ENCODE results near the gene SIN3B. TPM values are rescaled to one million over a fixed set of nuclear protein-coding genes. Genes with fewer than 3 reads are reported as not detected.

Gene SIN3B
- total and polyA plus RNA-seq, 2 experiments from 2014 or later: 14.9 to 18.7 TPM

DNA sequence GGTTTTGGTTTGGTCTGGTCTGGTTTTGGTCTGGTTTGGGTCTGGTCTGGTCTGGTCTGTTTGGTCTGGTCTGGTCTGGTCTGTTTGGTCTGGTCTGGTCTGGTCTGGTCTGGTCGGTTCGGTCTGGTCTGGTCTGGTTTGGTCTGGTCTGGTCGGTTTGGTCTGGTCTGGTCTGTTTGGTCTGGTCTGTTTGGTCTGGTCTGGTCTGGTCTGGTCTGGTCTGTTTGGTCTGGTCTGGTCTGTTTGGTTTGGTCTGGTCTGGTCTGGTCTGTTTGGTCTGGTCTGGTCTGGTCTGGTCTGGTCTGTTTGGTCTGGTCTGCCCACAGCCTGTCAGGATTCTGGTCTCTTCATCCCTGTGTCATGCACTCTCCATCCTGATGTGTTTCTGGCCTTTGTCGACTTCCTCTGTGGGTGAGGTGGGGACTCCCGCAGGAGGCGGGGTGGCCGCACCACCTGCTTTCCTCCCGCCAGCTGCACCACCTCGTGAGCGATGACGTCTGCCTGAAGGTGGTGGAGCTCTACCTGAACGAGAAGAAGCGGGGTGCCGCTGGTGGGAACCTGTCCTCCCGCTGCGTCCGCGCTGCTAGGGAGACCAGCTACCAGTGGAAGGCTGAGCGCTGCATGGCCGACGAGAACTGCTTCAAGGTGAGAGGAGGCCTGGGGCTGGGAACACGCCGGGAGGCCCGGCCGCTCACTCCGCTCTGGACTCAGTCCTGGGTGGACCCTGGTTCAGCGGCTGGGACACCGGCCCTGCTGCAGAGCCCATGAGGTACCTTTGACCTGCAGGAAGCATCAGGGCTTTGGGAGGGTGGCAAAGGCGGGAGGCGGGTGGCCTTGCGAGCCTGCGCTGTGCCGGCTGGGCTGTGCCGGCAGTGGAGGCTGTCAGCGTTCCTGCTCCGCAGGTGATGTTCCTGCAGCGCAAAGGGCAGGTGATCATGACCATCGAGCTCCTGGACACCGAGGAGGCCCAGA is 46.7 kb downstream of the SIN3B start:
- DNase-seq: no peak
- no peaks in the 10 kb centered on the region for H3K9me2 ChIP-seq (ENCODE audit: insufficient read depth)
- no peak overlapping the region for H2AFZ ChIP-seq
- H3F3A ChIP-seq (ENCODE audit: insufficient read depth): no peaks in the 10 kb centered on the region
- in situ Hi-C loops (cut with MboI): no loop called here
- no peaks in the 10 kb centered on the region for H3K4me1 ChIP-seq (ENCODE audit: insufficient read depth)
- TF ChIP-seq EZH2 (IDR thresholded peaks at IDR 0.05; ENCODE audit: insufficient read depth, poor library complexity, severe bottlenecking) (no peak), EZH2phosphoT487 (IDR thresholded peaks at IDR 0.05; ENCODE audit: insufficient read depth, low read depth) (no peak)
- H3K9ac ChIP-seq: no peak overlapping the region
- no peaks in the 10 kb centered on the region for H4K20me1 ChIP-seq (ENCODE audit: insufficient read depth)
- no peak overlapping the region for H3K4me3 ChIP-seq
- H3K4me2 ChIP-seq (ENCODE audit: unreplicated experiment): no peak overlapping the region
- WGBS, 2 experiments (ENCODE audit: low coverage in 1 of 2, low lambda C conversion rate in 2 of 2, missing lambda C conversion rate in 2 of 2): 94 to 95% methylated on average over 35 to 39 of the region's 39 CpGs
- no peaks in the 10 kb centered on the region for H3K9me3 ChIP-seq (ENCODE audit: low read depth)
- H3K27me3 ChIP-seq (replicated peaks; ENCODE audit: insufficient read depth): no peaks in the 10 kb centered on the region
- H3K79me2 ChIP-seq (ENCODE audit: insufficient read depth): peaks cover 24% of the 10 kb centered on the region
- peaks cover 4% of the 10 kb centered on the region for H3K36me3 ChIP-seq (ENCODE audit: low read depth)
- no peak overlapping the region for H3K27ac ChIP-seq

DNA sequence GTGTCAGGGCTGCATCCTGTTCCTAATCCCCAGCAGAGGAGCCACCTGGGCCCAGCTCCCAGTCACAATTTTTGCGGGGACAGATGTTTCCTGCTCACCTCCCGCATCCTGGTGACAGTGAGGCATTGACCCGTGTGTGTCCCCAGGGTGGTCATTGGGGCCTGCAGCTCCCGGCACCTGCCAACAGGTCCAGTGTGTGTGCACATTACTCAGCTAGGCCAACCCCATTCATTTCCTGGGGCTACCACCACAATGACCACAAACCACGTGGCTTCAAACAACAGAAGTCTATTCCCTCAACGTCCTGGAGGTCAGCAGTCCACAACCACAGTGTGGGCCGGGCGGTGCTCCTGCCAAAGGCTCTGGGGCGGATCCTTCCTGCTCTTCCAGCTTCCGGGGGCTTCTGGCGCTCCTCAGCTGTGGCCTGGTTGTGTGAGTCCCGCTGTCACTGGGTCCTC is 47.7 kb downstream of the SIN3B start:
- no peaks in the 10 kb centered on the region for H3K9me3 ChIP-seq (ENCODE audit: low read depth)
- no peaks in the 10 kb centered on the region for H3K27me3 ChIP-seq (replicated peaks; ENCODE audit: insufficient read depth)
- H3K79me2 ChIP-seq (ENCODE audit: insufficient read depth): peaks cover 24% of the 10 kb centered on the region
- H3K9ac ChIP-seq: no peak overlapping the region
- no peaks in the 10 kb centered on the region for H3F3A ChIP-seq (ENCODE audit: insufficient read depth)
- in situ Hi-C loops (cut with MboI): no loop called here
- H4K20me1 ChIP-seq (ENCODE audit: insufficient read depth): no peaks in the 10 kb centered on the region
- no peak overlapping the region for H3K4me3 ChIP-seq
- H2AFZ ChIP-seq: no peak overlapping the region
- no peaks in the 10 kb centered on the region; the same call in 1 of the 2 replicates for H3K36me3 ChIP-seq (ENCODE audit: low read depth)
- no peak for DNase-seq
- no peak overlapping the region for H3K4me2 ChIP-seq (ENCODE audit: unreplicated experiment)
- no peak for TF ChIP-seq EZH2phosphoT487 (IDR thresholded peaks at IDR 0.05; ENCODE audit: insufficient read depth, low read depth)
- no peak for TF ChIP-seq EZH2 (IDR thresholded peaks at IDR 0.05; ENCODE audit: insufficient read depth, poor library complexity, severe bottlenecking)
- WGBS, 2 experiments (ENCODE audit: low coverage in 1 of 2, low lambda C conversion rate in 2 of 2, missing lambda C conversion rate in 2 of 2): 88 to 89% methylated on average over 12 of the region's 12 CpGs
- H3K27ac ChIP-seq: no peak overlapping the region
- no peaks in the 10 kb centered on the region for H3K9me2 ChIP-seq (ENCODE audit: insufficient read depth)
- no peaks in the 10 kb centered on the region for H3K4me1 ChIP-seq (ENCODE audit: insufficient read depth)

DNA sequence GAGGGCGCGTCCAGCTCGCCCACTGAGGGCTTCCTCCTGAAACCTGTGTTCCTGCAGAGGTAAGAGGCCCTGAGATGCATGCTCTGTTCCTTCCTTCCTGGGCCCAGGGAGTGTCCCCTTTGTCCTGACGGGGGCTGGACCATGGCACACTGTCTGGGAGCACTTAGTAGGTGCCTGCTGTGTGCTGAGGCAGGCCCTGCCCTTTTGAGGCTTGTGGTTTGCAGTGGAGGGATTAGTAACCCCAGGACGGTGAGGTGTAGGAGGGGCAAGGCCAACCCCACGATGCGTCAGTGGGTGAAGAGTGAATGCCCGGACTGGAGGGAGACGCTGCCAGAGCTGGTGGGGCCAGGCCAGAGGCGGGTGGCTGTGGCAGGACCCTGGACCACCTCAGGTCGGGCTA is 48.4 kb downstream of the SIN3B start:
- no peaks in the 10 kb centered on the region; the same call in 1 of the 2 replicates for H3K36me3 ChIP-seq (ENCODE audit: low read depth)
- H3K27me3 ChIP-seq (replicated peaks; ENCODE audit: insufficient read depth): no peaks in the 10 kb centered on the region
- H3K4me2 ChIP-seq (ENCODE audit: unreplicated experiment): no peak overlapping the region
- H3K4me3 ChIP-seq: no peak overlapping the region
- no peak for DNase-seq
- WGBS, 2 experiments (ENCODE audit: low coverage in 1 of 2, low lambda C conversion rate in 2 of 2, missing lambda C conversion rate in 2 of 2): 89 to 90% methylated on average over 10 to 11 of the region's 11 CpGs
- no peaks in the 10 kb centered on the region for H4K20me1 ChIP-seq (ENCODE audit: insufficient read depth)
- TF ChIP-seq EZH2phosphoT487 (IDR thresholded peaks at IDR 0.05; ENCODE audit: insufficient read depth, low read depth): no peak
- no peak overlapping the region for H3K27ac ChIP-seq
- H3K9me2 ChIP-seq (ENCODE audit: insufficient read depth): no peaks in the 10 kb centered on the region
- H3F3A ChIP-seq (ENCODE audit: insufficient read depth): no peaks in the 10 kb centered on the region
- H3K9me3 ChIP-seq (ENCODE audit: low read depth): no peaks in the 10 kb centered on the region
- no peak overlapping the region for H2AFZ ChIP-seq
- in situ Hi-C loops (cut with MboI): no loop called here
- peaks cover 24% of the 10 kb centered on the region for H3K79me2 ChIP-seq (ENCODE audit: insufficient read depth)
- H3K9ac ChIP-seq: no peak overlapping the region
- H3K4me1 ChIP-seq (ENCODE audit: insufficient read depth): no peaks in the 10 kb centered on the region

DNA sequence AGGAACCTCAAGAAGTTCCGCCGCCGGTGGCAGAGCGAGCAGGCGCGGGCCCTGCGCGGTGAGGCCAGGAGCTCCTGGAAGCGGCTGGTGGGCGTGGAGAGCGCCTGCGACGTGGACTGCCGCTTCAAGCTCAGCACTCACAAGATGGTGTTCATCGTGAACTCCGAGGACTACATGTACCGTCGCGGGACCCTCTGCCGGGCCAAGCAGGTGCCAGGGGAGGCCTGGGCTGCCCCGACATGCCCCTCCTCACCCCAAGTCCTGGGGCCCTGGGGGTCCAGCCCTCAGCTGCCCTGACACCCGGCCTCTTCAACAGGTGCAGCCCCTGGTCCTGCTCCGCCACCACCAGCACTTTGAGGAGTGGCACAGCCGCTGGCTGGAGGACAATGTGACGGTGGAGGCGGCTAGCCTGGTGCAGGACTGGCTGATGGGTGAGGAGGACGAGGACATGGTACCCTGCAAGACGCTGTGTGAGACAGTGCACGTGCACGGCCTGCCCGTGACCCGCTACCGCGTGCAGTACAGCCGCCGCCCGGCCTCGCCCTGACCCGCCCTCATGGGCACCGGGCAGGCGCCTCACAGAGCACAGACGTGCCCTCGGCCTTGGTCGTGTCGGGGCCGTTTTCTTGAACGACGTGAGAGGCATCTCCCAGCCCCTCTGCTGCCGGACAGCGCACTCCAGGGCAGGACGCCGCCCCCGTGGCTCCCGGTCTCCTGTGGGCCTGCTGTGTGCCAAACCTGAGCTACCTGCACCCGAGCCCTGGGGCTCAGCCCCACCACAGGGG is 49.2 kb downstream of the SIN3B start:
- H2AFZ ChIP-seq: no peak overlapping the region
- H3K27me3 ChIP-seq (replicated peaks; ENCODE audit: insufficient read depth): no peaks in the 10 kb centered on the region
- H3K4me3 ChIP-seq: no peak overlapping the region
- no peak overlapping the region for H3K4me2 ChIP-seq (ENCODE audit: unreplicated experiment)
- H3K4me1 ChIP-seq (ENCODE audit: insufficient read depth): no peaks in the 10 kb centered on the region
- H3K27ac ChIP-seq: no peak overlapping the region
- no peaks in the 10 kb centered on the region for H3K9me3 ChIP-seq (ENCODE audit: low read depth)
- in situ Hi-C loops (cut with MboI): no loop called here
- no peaks in the 10 kb centered on the region for H4K20me1 ChIP-seq (ENCODE audit: insufficient read depth)
- H3F3A ChIP-seq (ENCODE audit: insufficient read depth): no peaks in the 10 kb centered on the region
- H3K36me3 ChIP-seq (ENCODE audit: low read depth): no peaks in the 10 kb centered on the region; the same call in 1 of the 2 replicates
- peaks cover 24% of the 10 kb centered on the region for H3K79me2 ChIP-seq (ENCODE audit: insufficient read depth)
- no peaks in the 10 kb centered on the region for H3K9me2 ChIP-seq (ENCODE audit: insufficient read depth)
- no peak for DNase-seq
- no peak overlapping the region for H3K9ac ChIP-seq
- WGBS, 2 experiments (ENCODE audit: low coverage in 1 of 2, low lambda C conversion rate in 2 of 2, missing lambda C conversion rate in 2 of 2): 95 to 97% methylated on average over 53 to 55 of the region's 55 CpGs
- TF ChIP-seq EZH2 (IDR thresholded peaks at IDR 0.05; ENCODE audit: insufficient read depth, poor library complexity, severe bottlenecking): no peak
- no peak for TF ChIP-seq EZH2phosphoT487 (IDR thresholded peaks at IDR 0.05; ENCODE audit: insufficient read depth, low read depth)

All from GM23248 (cell line).